ENCODE results near the gene VAT1L.

The VAT1L gene

DNA sequence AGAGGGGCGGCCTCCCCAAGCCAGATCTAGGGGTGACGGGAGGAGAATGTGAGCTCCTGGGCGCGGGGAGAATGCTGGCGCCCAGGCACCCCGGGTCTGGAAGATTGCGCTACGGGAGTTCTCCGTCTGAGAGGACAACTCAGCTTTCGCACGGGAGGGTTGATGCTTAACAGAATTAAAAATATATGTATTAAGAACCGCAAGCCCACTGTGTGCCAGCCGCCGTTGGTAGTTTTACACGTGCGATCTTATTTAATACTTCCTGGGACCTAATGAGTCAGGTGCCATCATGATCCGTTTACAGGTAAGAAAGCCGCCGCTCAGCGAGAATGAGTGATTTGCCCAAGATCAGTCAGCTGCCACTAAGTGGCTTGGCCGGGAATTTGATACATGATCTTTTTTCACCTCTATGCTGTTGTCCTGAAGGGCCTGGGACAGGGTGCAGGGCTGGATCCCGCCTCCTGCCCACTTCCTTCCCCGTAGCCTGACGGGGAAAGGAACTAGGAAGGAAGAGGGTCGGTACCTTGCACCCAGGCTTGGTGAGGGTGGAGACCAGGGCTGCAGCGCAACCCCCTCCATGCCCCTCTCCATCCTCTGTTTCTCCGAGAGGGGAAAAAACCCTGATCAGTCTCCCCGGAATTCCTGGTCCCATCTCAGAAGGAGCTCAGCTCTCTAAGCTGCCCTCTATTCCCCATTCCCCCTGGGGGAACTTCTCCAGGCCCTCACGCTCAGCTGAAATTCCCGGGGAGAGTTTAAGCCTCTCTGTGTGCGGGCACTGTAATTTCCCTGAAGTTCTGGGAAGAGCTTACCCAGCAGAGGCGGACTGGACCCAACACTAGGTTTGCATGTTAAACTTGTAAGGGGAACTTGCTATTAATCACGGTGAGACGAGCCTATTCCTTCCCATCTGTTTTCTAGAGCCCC is 983 bp downstream of the VAT1L start:
- POLR2A ChIA-PET = interaction anchor here (0.6 kb wide), 1 partner anchor 30 kb away, joined by 3 read pairs; no protein-coding TSS in a partner anchor
- DNase-seq = peak in 2 of 3 donors; percentile 3 to 10
- H3K27ac ChIP-seq (ENCODE audit: insufficient read depth in 1 of 2, low read depth in 1 of 2, low read length in 2 of 2, poor library complexity in 1 of 2, severe bottlenecking in 2 of 2) = no peak overlapping the region
- CTCF ChIA-PET = interaction anchor here (0.6 to 1.1 kb wide), 2 partner anchors 8 to 51 kb away, joined by 3 read pairs; no protein-coding TSS in a partner anchor
- 4% methylated on average over 32 of the region's 34 CpGs for WGBS (ENCODE audit: insufficient coverage)
- no peaks in the 10 kb centered on the region for H3K9me3 ChIP-seq (ENCODE audit: control extremely low read depth in 1 of 5, control insufficient read depth in 4 of 5, insufficient read depth in 2 of 5, low read depth in 1 of 5, low read length in 4 of 5)
- peak overlapping the region in 3 of 7 experiments; percentile 34 to 70 (median 49) for H3K4me3 ChIP-seq (ENCODE audit: control insufficient read depth in 1 of 7, extremely low read depth in 1 of 7, insufficient read depth in 4 of 7, low read depth in 2 of 7, low read length in 6 of 7)
- peaks cover 21 to 85% (median 31%) of the 10 kb centered on the region in 5 experiments for H3K27me3 ChIP-seq (replicated peaks in 2 of 5; ENCODE audit: control insufficient read depth in 4 of 5, insufficient read depth in 5 of 5, low read length in 4 of 5)
- no peaks in the 10 kb centered on the region for H3K36me3 ChIP-seq (ENCODE audit: control insufficient read depth in 4 of 4, insufficient read depth in 4 of 4, low read length in 3 of 4)
- peaks cover 0 to 16% (median 7%) of the 10 kb centered on the region in 4 experiments for H3K4me1 ChIP-seq (ENCODE audit: control extremely low read depth in 1 of 4, control insufficient read depth in 4 of 4, insufficient read depth in 4 of 4, low read length in 3 of 4)

- 6% methylated on average over 9 of the region's 11 CpGs for WGBS (ENCODE audit: insufficient coverage)
- Histone ChIP-seq H3K4me1 (ENCODE audit: control extremely low read depth in 1 of 4, control insufficient read depth in 4 of 4, insufficient read depth in 4 of 4, low read length in 3 of 4) (peaks cover 0 to 16% (median 7%) of the 10 kb centered on the region in 4 experiments), H3K36me3 (ENCODE audit: control insufficient read depth in 4 of 4, insufficient read depth in 4 of 4, low read length in 3 of 4) (no peaks in the 10 kb centered on the region), H3K4me3 (ENCODE audit: control insufficient read depth in 1 of 7, extremely low read depth in 1 of 7, insufficient read depth in 4 of 7, low read depth in 2 of 7, low read length in 6 of 7) (no peak overlapping the region), H3K9me3 (ENCODE audit: control extremely low read depth in 1 of 5, control insufficient read depth in 4 of 5, insufficient read depth in 2 of 5, low read depth in 1 of 5, low read length in 4 of 5) (no peaks in the 10 kb centered on the region), H3K27me3 (replicated peaks in 2 of 5; ENCODE audit: control insufficient read depth in 4 of 5, insufficient read depth in 5 of 5, low read length in 4 of 5) (peaks cover 21 to 85% (median 31%) of the 10 kb centered on the region in 5 experiments), H3K27ac (ENCODE audit: insufficient read depth in 1 of 2, low read depth in 1 of 2, low read length in 2 of 2, poor library complexity in 1 of 2, severe bottlenecking in 2 of 2) (no peak overlapping the region)
- POLR2A ChIA-PET = interaction anchor here (0.6 kb wide), 1 partner anchor 30 kb away, joined by 3 read pairs; no protein-coding TSS in a partner anchor
- CTCF ChIA-PET = interaction anchor here (0.6 to 1.1 kb wide), 2 partner anchors 8 to 50 kb away, joined by 3 read pairs; no protein-coding TSS in a partner anchor
- no peak for DNase-seq
These were observed 1.6 kb downstream of the VAT1L start for GRCh38 chr16:77790009-77790372.

DNA sequence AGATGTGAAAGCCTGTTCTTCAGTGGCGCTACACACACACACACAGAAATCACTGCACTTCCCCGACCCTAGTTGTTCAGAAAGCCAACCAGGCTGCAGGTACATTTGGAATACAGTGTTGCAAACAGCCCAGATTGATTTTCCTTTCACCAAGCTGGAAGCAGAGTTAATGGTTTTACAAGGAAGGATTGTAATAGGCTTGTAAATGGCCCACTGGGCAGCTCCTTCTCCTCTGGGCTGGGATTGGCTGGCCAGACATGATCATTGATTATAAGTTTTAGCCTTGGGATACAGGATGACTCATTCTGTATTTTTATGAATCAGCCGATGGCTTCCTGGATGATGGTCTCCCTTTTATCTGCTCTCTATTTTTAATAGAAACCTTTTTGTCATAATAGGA is 2.5 kb downstream of the VAT1L start:
- Histone ChIP-seq H3K9me3 (ENCODE audit: control extremely low read depth in 1 of 5, control insufficient read depth in 4 of 5, insufficient read depth in 2 of 5, low read depth in 1 of 5, low read length in 4 of 5) (no peaks in the 10 kb centered on the region), H3K4me3 (ENCODE audit: control insufficient read depth in 1 of 7, extremely low read depth in 1 of 7, insufficient read depth in 4 of 7, low read depth in 2 of 7, low read length in 6 of 7) (no peak overlapping the region), H3K36me3 (ENCODE audit: control insufficient read depth in 4 of 4, insufficient read depth in 4 of 4, low read length in 3 of 4) (no peaks in the 10 kb centered on the region), H3K27ac (ENCODE audit: insufficient read depth in 1 of 2, low read depth in 1 of 2, low read length in 2 of 2, poor library complexity in 1 of 2, severe bottlenecking in 2 of 2) (no peak overlapping the region), H3K27me3 (replicated peaks in 2 of 5; ENCODE audit: control insufficient read depth in 4 of 5, insufficient read depth in 5 of 5, low read length in 4 of 5) (peaks cover 21 to 80% (median 31%) of the 10 kb centered on the region in 5 experiments), H3K4me1 (ENCODE audit: control extremely low read depth in 1 of 4, control insufficient read depth in 4 of 4, insufficient read depth in 4 of 4, low read length in 3 of 4) (peaks cover 0 to 16% (median 7%) of the 10 kb centered on the region in 4 experiments)
- DNase-seq = no peak
- POLR2A ChIA-PET = interaction anchor here (0.5 to 0.8 kb wide), 2 partner anchors 30 to 41 kb away, joined by 3 read pairs; no protein-coding TSS in a partner anchor
- whole genome bisulfite sequencing (ENCODE audit: insufficient coverage) = 73% methylated on average over 2 of the region's 3 CpGs
- CTCF ChIA-PET = interaction anchor here (1.1 kb wide), 1 partner anchor 9 kb away, joined by 3 read pairs; no protein-coding TSS in a partner anchor

DNA sequence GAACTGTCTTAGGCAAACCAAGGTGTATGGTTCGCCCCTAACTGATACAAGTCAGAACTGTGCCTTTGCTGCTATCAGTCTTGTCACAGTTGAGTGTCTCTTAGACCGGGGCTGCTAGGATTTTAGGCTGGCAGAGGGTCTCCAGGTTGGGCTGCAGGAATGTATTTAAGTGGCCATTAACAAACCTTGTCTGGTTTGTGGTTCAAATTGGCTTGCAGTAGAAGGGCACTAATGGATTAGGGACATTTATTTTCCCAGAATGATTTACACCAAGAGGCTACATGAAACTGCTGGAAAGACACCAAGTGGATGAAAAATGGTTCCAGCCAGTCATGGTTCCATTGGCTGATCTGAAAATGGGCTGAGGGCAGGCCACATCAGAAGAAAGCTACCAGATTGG is 5.1 kb downstream of the VAT1L start:
- H3K4me3 ChIP-seq (ENCODE audit: control insufficient read depth in 1 of 7, extremely low read depth in 1 of 7, insufficient read depth in 4 of 7, low read depth in 2 of 7, low read length in 6 of 7) = no peak overlapping the region
- H3K36me3 ChIP-seq (ENCODE audit: control insufficient read depth in 4 of 4, insufficient read depth in 4 of 4, low read length in 3 of 4) = no peaks in the 10 kb centered on the region
- peaks cover 10 to 60% (median 21%) of the 10 kb centered on the region in 5 experiments for H3K27me3 ChIP-seq (replicated peaks in 2 of 5; ENCODE audit: control insufficient read depth in 4 of 5, insufficient read depth in 5 of 5, low read length in 4 of 5)
- H3K4me1 ChIP-seq (ENCODE audit: control extremely low read depth in 1 of 4, control insufficient read depth in 4 of 4, insufficient read depth in 4 of 4, low read length in 3 of 4) = peaks cover 0 to 11% (median 4%) of the 10 kb centered on the region in 4 experiments
- 83% methylated on average over 2 of the region's 2 CpGs for WGBS (ENCODE audit: insufficient coverage)
- CTCF ChIA-PET = no interaction called here
- DNase-seq = no peak
- POLR2A ChIA-PET = no interaction called here
- H3K9me3 ChIP-seq (ENCODE audit: control extremely low read depth in 1 of 5, control insufficient read depth in 4 of 5, insufficient read depth in 2 of 5, low read depth in 1 of 5, low read length in 4 of 5) = no peaks in the 10 kb centered on the region
- no peak overlapping the region for H3K27ac ChIP-seq (ENCODE audit: insufficient read depth in 1 of 2, low read depth in 1 of 2, low read length in 2 of 2, poor library complexity in 1 of 2, severe bottlenecking in 2 of 2)

DNA sequence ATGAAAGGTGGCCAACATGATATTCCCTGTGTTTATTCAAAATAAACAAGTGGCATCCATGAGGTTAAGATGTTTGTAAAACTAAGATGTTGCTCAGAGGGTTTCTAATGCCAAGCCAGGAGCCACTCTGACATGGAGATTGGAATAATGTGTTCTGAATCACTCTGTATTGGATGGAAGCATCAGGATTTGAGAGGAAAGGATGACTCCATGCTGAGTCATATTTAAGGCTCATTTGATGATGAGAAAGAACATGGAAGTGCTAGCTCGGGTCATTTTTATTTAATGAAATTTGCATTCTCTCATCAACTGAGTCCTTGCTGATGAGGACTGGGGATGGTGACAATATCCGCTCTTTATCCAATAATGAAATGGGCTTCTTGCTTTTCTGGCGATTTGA is 6.2 kb downstream of the VAT1L start:
- Histone ChIP-seq H3K4me1 (ENCODE audit: control extremely low read depth in 1 of 4, control insufficient read depth in 4 of 4, insufficient read depth in 4 of 4, low read length in 3 of 4) (peaks cover 0 to under 1% (median 0%) of the 10 kb centered on the region in 4 experiments), H3K36me3 (ENCODE audit: control insufficient read depth in 4 of 4, insufficient read depth in 4 of 4, low read length in 3 of 4) (no peaks in the 10 kb centered on the region), H3K9me3 (ENCODE audit: control extremely low read depth in 1 of 5, control insufficient read depth in 4 of 5, insufficient read depth in 2 of 5, low read depth in 1 of 5, low read length in 4 of 5) (no peaks in the 10 kb centered on the region), H3K4me3 (ENCODE audit: control insufficient read depth in 1 of 7, extremely low read depth in 1 of 7, insufficient read depth in 4 of 7, low read depth in 2 of 7, low read length in 6 of 7) (no peak overlapping the region), H3K27ac (ENCODE audit: insufficient read depth in 1 of 2, low read depth in 1 of 2, low read length in 2 of 2, poor library complexity in 1 of 2, severe bottlenecking in 2 of 2) (no peak overlapping the region), H3K27me3 (replicated peaks in 2 of 5; ENCODE audit: control insufficient read depth in 4 of 5, insufficient read depth in 5 of 5, low read length in 4 of 5) (peaks cover 4 to 52% (median 18%) of the 10 kb centered on the region in 5 experiments)
- 100% methylated on average over 3 of the region's 3 CpGs for WGBS (ENCODE audit: insufficient coverage)
- ChIA-PET POLR2A (no interaction called here), CTCF (no interaction called here)
- no peak for DNase-seq

- no peak overlapping the region for H3K4me3 ChIP-seq (ENCODE audit: control insufficient read depth in 1 of 7, extremely low read depth in 1 of 7, insufficient read depth in 4 of 7, low read depth in 2 of 7, low read length in 6 of 7)
- no peak for DNase-seq
- H3K9me3 ChIP-seq (ENCODE audit: control extremely low read depth in 1 of 5, control insufficient read depth in 4 of 5, insufficient read depth in 2 of 5, low read depth in 1 of 5, low read length in 4 of 5) = no peaks in the 10 kb centered on the region
- WGBS (ENCODE audit: insufficient coverage) = 96% methylated on average over 8 of the region's 8 CpGs
- ChIA-PET CTCF (no interaction called here), POLR2A (no interaction called here)
- H3K4me1 ChIP-seq (ENCODE audit: control extremely low read depth in 1 of 4, control insufficient read depth in 4 of 4, insufficient read depth in 4 of 4, low read length in 3 of 4) = no peaks in the 10 kb centered on the region
- no peak overlapping the region for H3K27ac ChIP-seq (ENCODE audit: insufficient read depth in 1 of 2, low read depth in 1 of 2, low read length in 2 of 2, poor library complexity in 1 of 2, severe bottlenecking in 2 of 2)
- H3K36me3 ChIP-seq (ENCODE audit: control insufficient read depth in 4 of 4, insufficient read depth in 4 of 4, low read length in 3 of 4) = no peaks in the 10 kb centered on the region
- H3K27me3 ChIP-seq (replicated peaks in 2 of 5; ENCODE audit: control insufficient read depth in 4 of 5, insufficient read depth in 5 of 5, low read length in 4 of 5) = peaks cover 0 to 6% (median 0%) of the 10 kb centered on the region in 5 experiments
These were observed 13.5 kb downstream of the VAT1L start for GRCh38 chr16:77801817-77802216.

DNA sequence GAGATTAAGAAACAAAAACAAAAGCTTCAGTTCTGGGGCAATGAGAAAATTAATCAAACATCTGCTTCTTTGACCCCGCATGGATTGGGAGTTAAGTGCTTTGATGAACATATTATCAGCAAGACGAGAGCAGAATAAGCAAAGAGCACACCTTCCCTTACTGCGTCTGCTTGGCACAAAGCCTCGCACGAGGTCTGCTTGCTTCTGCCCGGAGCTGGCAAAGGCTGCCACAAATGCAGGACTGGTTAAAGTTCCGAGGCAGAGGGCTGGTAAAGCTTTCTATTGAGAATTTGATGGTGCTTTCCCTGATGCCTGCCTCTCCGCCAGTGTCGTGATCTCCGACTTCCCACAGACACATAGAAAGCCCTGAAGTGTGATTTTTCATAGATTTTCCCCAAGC is 17.0 kb downstream of the VAT1L start:
- ChIA-PET CTCF (no interaction called here), POLR2A (no interaction called here)
- DNase-seq = no peak
- no peak overlapping the region for H3K27ac ChIP-seq (ENCODE audit: insufficient read depth in 1 of 2, low read depth in 1 of 2, low read length in 2 of 2, poor library complexity in 1 of 2, severe bottlenecking in 2 of 2)
- no peaks in the 10 kb centered on the region for H3K36me3 ChIP-seq (ENCODE audit: control insufficient read depth in 4 of 4, insufficient read depth in 4 of 4, low read length in 3 of 4)
- 93% methylated on average over 10 of the region's 10 CpGs for whole genome bisulfite sequencing (ENCODE audit: insufficient coverage)
- no peaks in the 10 kb centered on the region for H3K9me3 ChIP-seq (ENCODE audit: control extremely low read depth in 1 of 5, control insufficient read depth in 4 of 5, insufficient read depth in 2 of 5, low read depth in 1 of 5, low read length in 4 of 5)
- H3K4me3 ChIP-seq (ENCODE audit: control insufficient read depth in 1 of 7, extremely low read depth in 1 of 7, insufficient read depth in 4 of 7, low read depth in 2 of 7, low read length in 6 of 7) = no peak overlapping the region
- H3K27me3 ChIP-seq (replicated peaks in 2 of 5; ENCODE audit: control insufficient read depth in 4 of 5, insufficient read depth in 5 of 5, low read length in 4 of 5) = peaks cover 0 to 1% (median 0%) of the 10 kb centered on the region in 5 experiments
- H3K4me1 ChIP-seq (ENCODE audit: control extremely low read depth in 1 of 4, control insufficient read depth in 4 of 4, insufficient read depth in 4 of 4, low read length in 3 of 4) = no peaks in the 10 kb centered on the region
